Endothelial cell of umbilical vein (primary cell): ENCODE measurements around the gene PRICKLE4. TPM values are rescaled to one million over a fixed set of nuclear protein-coding genes. Genes with fewer than 3 reads are reported as not detected.

Experiments
- Bru-seq: library from RNA; stranded (reverse); fragments of 400-500 nt; gene quantifications from one replicate; lab custom pipeline; 2021; lab: Mats Ljungman, UMichigan
- BruChase-seq, 2 experiments: library from RNA; stranded (reverse); fragments of 400-500 nt; gene quantifications; one replicate each; lab custom pipeline; 2021; lab: Mats Ljungman, UMichigan
- BruUV-seq: library from RNA; stranded (reverse); fragments of 400-500 nt; replicated peaks from 2 replicates; lab custom pipeline; 2021; lab: Mats Ljungman, UMichigan
- CTCF ChIA-PET: fragments of 300-600, 350-600 bp; sonication (Branson Sonifier 250); formaldehyde crosslinking; loops from one replicate; lab custom pipeline; 2021; ENCODE audit warnings: antibody characterized with exemption, inconsistent platforms; lab: Charles Lee
- POLR2A ChIA-PET: fragments of 300-600, 350-600 bp; sonication (Branson Sonifier 250); formaldehyde crosslinking; loops from one replicate; lab custom pipeline; 2021; ENCODE audit warnings: antibody characterized with exemption, inconsistent platforms; lab: Charles Lee
- DNase-seq: peaks from one replicate; pipeline ENCODE4 v3.0.0-alpha.2; 2011; ENCODE audit warnings: low read depth, low spot score
- FAIRE-seq: peaks from 2 replicates; lab custom pipeline; 2011; peaks lifted over from hg19 to GRCh38; lab: Jason Lieb, UNC
- H2AFZ ChIP-seq: 2 replicates; pipeline ENCODE4 v1.6.0; 2012; ENCODE audit warnings: low read depth, low read length, control low read depth, inconsistent platforms
- H3K27ac ChIP-seq: 2 replicates; pipeline ENCODE4 v1.5.1; 2011; ENCODE audit warnings: low read depth, mild to moderate bottlenecking, control low read depth, low read length, moderate library complexity; ENCODE audit not compliant: insufficient read depth
- H3K27me3 ChIP-seq, 2 experiments: 2 replicates each; pipeline versions ENCODE4 v1.6.0 to v1.6.1; 2011; ENCODE audit warnings: low read length in 2 of 2, mixed read lengths in 1 of 2; ENCODE audit not compliant: control insufficient read depth in 2 of 2, insufficient read depth in 2 of 2
- H3K36me3 ChIP-seq, 2 experiments: 2 replicates in 1 of 2; 3 replicates in 1 of 2; pipeline ENCODE4 v1.5.1; 2011; ENCODE audit warnings: low read length in 2 of 2, mild to moderate bottlenecking in 1 of 2, moderate library complexity in 1 of 2; ENCODE audit not compliant: control insufficient read depth in 2 of 2, insufficient read depth in 2 of 2; ENCODE audit errors: extremely low read depth in 1 of 2
- H3K4me1 ChIP-seq: 3 replicates; pipeline ENCODE4 v1.5.1; 2011; ENCODE audit warnings: mild to moderate bottlenecking, low read length; ENCODE audit not compliant: control insufficient read depth, insufficient read depth; ENCODE audit errors: extremely low read depth
- H3K4me2 ChIP-seq: 2 replicates; pipeline ENCODE4 v1.6.1; 2011; ENCODE audit warnings: low read length, control low read depth, mixed read lengths; ENCODE audit not compliant: insufficient read depth
- H3K4me3 ChIP-seq, 3 experiments: fragments of 200-600 bp in 1 of 3; sonication (generic), shearing (Covaris generic) in 1 of 3; replicated peaks in 1 of 3; 2 replicates each; pipeline ENCODE4 v1.5.1; 2011 to 2016; ENCODE audit warnings: control low read depth in 3 of 3, low read length in 3 of 3, mild to moderate bottlenecking in 2 of 3, inconsistent platforms in 1 of 3, low read depth in 1 of 3, moderate library complexity in 1 of 3; ENCODE audit not compliant: insufficient read depth in 1 of 3
- H3K79me2 ChIP-seq: 2 replicates; pipeline ENCODE4 v1.6.0; 2012; ENCODE audit warnings: low read length, inconsistent platforms; ENCODE audit not compliant: control insufficient read depth, insufficient read depth
- H3K9ac ChIP-seq: replicated peaks from 2 replicates; pipeline ENCODE3; 2011; ENCODE audit warnings: low read length, control low read depth; ENCODE audit not compliant: insufficient read depth; ENCODE audit errors: extremely low read depth
- H3K9me1 ChIP-seq: replicated peaks from 3 replicates; pipeline ENCODE4 v1.6.0; 2011; ENCODE audit warnings: mild to moderate bottlenecking, low read length; ENCODE audit not compliant: control insufficient read depth, insufficient read depth; ENCODE audit errors: extremely low read depth
- H3K9me3 ChIP-seq: replicated peaks from 2 replicates; pipeline ENCODE4 v1.5.1; 2012; ENCODE audit warnings: low read length, inconsistent platforms; ENCODE audit not compliant: control insufficient read depth, insufficient read depth
- H4K20me1 ChIP-seq: replicated peaks from 2 replicates; pipeline ENCODE3; 2011; ENCODE audit warnings: mild to moderate bottlenecking, low read length; ENCODE audit not compliant: control insufficient read depth, insufficient read depth; ENCODE audit errors: extremely low read depth
- CTCF ChIP-seq, 2 donors: IDR thresholded peaks; 1 replicate in 1 of 2; 2 replicates in 1 of 2; pipeline ENCODE4 v1.5.1; 2011; ENCODE audit warnings: low read length in 2 of 2, mild to moderate bottlenecking in 2 of 2, moderate library complexity in 2 of 2, control low read depth in 1 of 2, inconsistent platforms in 1 of 2, low read depth in 1 of 2; ENCODE audit not compliant: insufficient read depth in 1 of 2; ENCODE audit errors: extremely low read depth in 1 of 2
- EZH2 ChIP-seq: IDR thresholded peaks from 2 replicates; pipeline ENCODE4 v1.6.1; 2012; ENCODE audit warnings: borderline replicate concordance, low read depth, mild to moderate bottlenecking, moderate library complexity, low read length, inconsistent platforms; ENCODE audit not compliant: severe bottlenecking
- FOS ChIP-seq: IDR thresholded peaks from 2 replicates; pipeline ENCODE4 v1.6.1; 2011; ENCODE audit warnings: mild to moderate bottlenecking, low read length, moderate library complexity, borderline replicate concordance; ENCODE audit not compliant: insufficient read depth
- GATA2 ChIP-seq: IDR thresholded peaks from 2 replicates; pipeline ENCODE4 v1.7.0; 2011; ENCODE audit warnings: low read depth, mild to moderate bottlenecking, moderate library complexity, mixed read lengths, low read length; ENCODE audit not compliant: insufficient read length, insufficient read depth
- JUN ChIP-seq: IDR thresholded peaks from 2 replicates; pipeline ENCODE4 v1.6.1; 2011; ENCODE audit warnings: borderline replicate concordance, low read depth; ENCODE audit not compliant: insufficient read length, insufficient read depth
- MAX ChIP-seq: IDR thresholded peaks from 2 replicates; pipeline ENCODE4 v1.6.1; 2011; ENCODE audit not compliant: insufficient read depth, insufficient read length
- MYC ChIP-seq: IDR thresholded peaks from one replicate; pipeline ENCODE4 v1.6.1; 2011; ENCODE audit warnings: mild to moderate bottlenecking, low read depth, low read length
- POLR2A ChIP-seq: IDR thresholded peaks from 2 replicates; pipeline ENCODE4 v1.6.1; 2012; ENCODE audit warnings: low read depth, mild to moderate bottlenecking, control low read depth, low read length
- POLR2AphosphoS5 ChIP-seq: IDR thresholded peaks from 2 replicates; pipeline ENCODE4 v1.6.1; 2012; ENCODE audit warnings: low read depth, mild to moderate bottlenecking, control low read depth, low read length, moderate library complexity; ENCODE audit not compliant: insufficient read depth
- dilution Hi-C: fragments of 300-500 bp; cut with MboI; formaldehyde crosslinking; loops from one replicate; pipeline ENCODE4 v1.15.0; 2019; ENCODE audit warnings: low sequenced_read_pairs; ENCODE audit not compliant: extremely low pct_ligation_motif_present
- intact Hi-C: fragments of 100-400 bp; cut with micrococcal nuclease; formaldehyde crosslinking; loops from one replicate; pipeline ENCODE4 v1.10.0; 2022
- long read RNA-seq: library from polyadenylated mRNA; stranded (forward); transcript quantifications from one replicate; pipeline ENCODE4 v2.0.0, GENCODE V29; 2021
- polyA minus RNA-seq, 3 experiments: library from RNA; depleted of rRNA, polyadenylated mRNA; stranded (reverse); fragments of >200 nt; gene quantifications; 1 replicate in 1 of 3; 2 replicates in 2 of 3; pipeline ENCODE4 v1.2.3, GENCODE V29; 2011
- polyA plus RNA-seq, 4 experiments: library from polyadenylated mRNA; depleted of rRNA in 3 of 4; stranded (reverse) in 3 of 4; unstranded in 1 of 4; fragments of >200 nt; gene quantifications; 2 replicates each; pipeline versions ENCODE4 v1.2.1 to v1.2.3, GENCODE V29; 2011 to 2012; ENCODE audit warnings: missing spikeins in 1 of 4
- total RNA-seq: library from RNA; stranded (reverse); gene quantifications from 2 replicates; pipeline ENCODE4 v1.2.3, GENCODE V29; 2021

Gene PRICKLE4
- total RNA-seq, result 2.2 and 3.3 TPM in 2 replicates
- 1.0 and 1.5 TPM in 2 replicates for polyA plus RNA-seq
- 0.09 and 0.75 TPM in 2 replicates for polyA plus RNA-seq (2011; cell fraction: cytosol; rRNA removed)
- polyA plus RNA-seq (2011; cell fraction: nucleus; rRNA removed), result 9.7 and 13.7 TPM in 2 replicates
- polyA plus RNA-seq (2012), result 0.75 and 1.1 TPM in 2 replicates
- polyA minus RNA-seq, result 0.75 and 2.0 TPM in 2 replicates
- not detected for polyA minus RNA-seq (2011; cell fraction: cytosol; rRNA and poly(A)+ RNA removed)
- 5.9 TPM in 1 of 2 replicates, not detected in the other for polyA minus RNA-seq (2011; cell fraction: nucleus; rRNA and poly(A)+ RNA removed)
- Bru-seq, nascent RNA, result percentile 43 among the genes with signal in this experiment
- percentile 50 among the genes with signal in this experiment for BruChase-seq, experiment 1, labeled RNA remaining after a 6-hour chase
- percentile 47 among the genes with signal in this experiment for BruChase-seq, experiment 2, labeled RNA remaining after a 2-hour chase
- long read RNA-seq, result 0 reads

- Histone ChIP-seq H3K9ac (peak within 1 kb of the TSS; percentile 57), H3K27ac (no peak within 1 kb of the TSS), H3K4me1 (peaks cover 19% of the 10 kb centered on the region), H4K20me1 (no peaks in the 10 kb centered on the region), H3K36me3 (peaks cover 2 to 6% of the 10 kb centered on the region in 2 experiments), H3K4me3 (peak within 1 kb of the TSS; percentile 73 to 86 (median 78)), H3K9me1 (no peaks in the 10 kb centered on the region), H3K79me2 (no peaks in the 10 kb centered on the region), H3K9me3 (no peaks in the 10 kb centered on the region), H3K27me3 (no peaks in the 10 kb centered on the region), H3K4me2 (peak within 1 kb of the TSS; percentile 88), H2AFZ (peak within 1 kb of the TSS; percentile 97)
- TF ChIP-seq JUN (no peak), POLR2A (peak; percentile 42), POLR2AphosphoS5 (no peak), EZH2 (no peak), FOS (no peak), MYC (no peak), MAX (no peak), CTCF (IDR thresholded peaks at IDR 0.05; ENCODE audit: extremely low read depth in 1 of 2, insufficient read depth in 1 of 2, low read depth in 1 of 2, low read length in 2 of 2) (no peak), GATA2 (no peak)
- ChIA-PET POLR2A (no interaction called here), CTCF (interaction anchor here (0.6 to 1.5 kb wide), 6 partner anchors 140 to 767 kb away, joined by 3 to 7 read pairs (median 4); partner anchors contain the start of genes BYSL and MED20)
- dilution Hi-C loops (no loop called here), intact Hi-C loops (loop anchor here (1.0 to 2.0 kb wide), 4 partner anchors 156 to 434 kb away; no protein-coding TSS in a partner anchor)
- DNase-seq, result peak; percentile 43
- FAIRE-seq, result peak; percentile 35
- no TSS peak for BruUV-seq
These were observed at the start of gene PRICKLE4 for GRCh38 chr6:41780551-41781365. TSS of gene PRICKLE4 (plus strand) at chr6:41780782. CDS start at chr6:41783474, 2,692 bp downstream.
